ENCODE results near the gene HNRNPH1. TPM values are rescaled to one million over a fixed set of nuclear protein-coding genes. Genes with fewer than 3 reads are reported as not detected.

Gene HNRNPH1
- total RNA-seq, 2 donors from 2014 or later, result 335 to 732 TPM

DNA sequence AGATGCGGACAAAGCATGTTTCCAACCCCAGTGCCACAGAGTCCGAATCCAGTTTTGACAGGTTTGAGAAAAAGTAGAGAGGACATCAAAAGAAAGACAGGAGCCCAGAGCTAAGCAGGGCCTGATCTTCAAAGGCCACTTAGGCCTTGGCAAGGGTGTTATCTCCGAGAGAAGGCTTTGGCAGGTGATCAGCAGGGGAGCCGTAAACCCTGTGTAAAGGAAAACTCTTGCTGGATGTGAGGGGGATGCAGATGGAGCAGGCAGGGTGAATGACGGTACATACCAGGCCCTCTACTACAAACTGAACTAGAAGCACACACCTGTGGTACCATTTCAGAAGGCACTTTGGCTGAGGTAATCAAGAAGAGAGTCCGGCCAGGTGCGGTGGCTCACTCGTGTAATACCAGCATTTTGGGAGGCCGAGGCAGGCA is 1.4 kb upstream of the HNRNPH1 start:
- peaks cover 0 to 10% of the 10 kb centered on the region in 2 donors for H3K36me3 ChIP-seq (replicated peaks in 1 of 2; ENCODE audit: insufficient read depth in 1 of 2, low read depth in 2 of 2)
- intact Hi-C loops (cut with DNase I), result no loop called here
- 61 to 63% methylated on average over 9 of the region's 9 CpGs for WGBS, 2 donors
- no peaks in the 10 kb centered on the region for H3K9me3 ChIP-seq
- ATAC-seq (no peak), DNase-seq (peak in 1 of 4 donors; percentile 44)
- H3K4me3 ChIP-seq, result no peak overlapping the region
- no peaks in the 10 kb centered on the region for H3K27me3 ChIP-seq
- H3K27ac ChIP-seq, result peak overlapping the region in 3 of 4 donors; percentile 98 to 99 (median 99)
- H3K4me1 ChIP-seq, result peaks cover 31% of the 10 kb centered on the region
- TF ChIP-seq, protein P1, sequence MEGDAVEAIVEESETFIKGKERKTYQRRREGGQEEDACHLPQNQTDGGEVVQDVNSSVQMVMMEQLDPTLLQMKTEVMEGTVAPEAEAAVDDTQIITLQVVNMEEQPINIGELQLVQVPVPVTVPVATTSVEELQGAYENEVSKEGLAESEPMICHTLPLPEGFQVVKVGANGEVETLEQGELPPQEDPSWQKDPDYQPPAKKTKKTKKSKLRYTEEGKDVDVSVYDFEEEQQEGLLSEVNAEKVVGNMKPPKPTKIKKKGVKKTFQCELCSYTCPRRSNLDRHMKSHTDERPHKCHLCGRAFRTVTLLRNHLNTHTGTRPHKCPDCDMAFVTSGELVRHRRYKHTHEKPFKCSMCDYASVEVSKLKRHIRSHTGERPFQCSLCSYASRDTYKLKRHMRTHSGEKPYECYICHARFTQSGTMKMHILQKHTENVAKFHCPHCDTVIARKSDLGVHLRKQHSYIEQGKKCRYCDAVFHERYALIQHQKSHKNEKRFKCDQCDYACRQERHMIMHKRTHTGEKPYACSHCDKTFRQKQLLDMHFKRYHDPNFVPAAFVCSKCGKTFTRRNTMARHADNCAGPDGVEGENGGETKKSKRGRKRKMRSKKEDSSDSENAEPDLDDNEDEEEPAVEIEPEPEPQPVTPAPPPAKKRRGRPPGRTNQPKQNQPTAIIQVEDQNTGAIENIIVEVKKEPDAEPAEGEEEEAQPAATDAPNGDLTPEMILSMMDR (IDR thresholded peaks at IDR 0.05), result no peak
- TF ChIP-seq POLR2A (IDR thresholded peaks at IDR 0.05), result no peak

DNA sequence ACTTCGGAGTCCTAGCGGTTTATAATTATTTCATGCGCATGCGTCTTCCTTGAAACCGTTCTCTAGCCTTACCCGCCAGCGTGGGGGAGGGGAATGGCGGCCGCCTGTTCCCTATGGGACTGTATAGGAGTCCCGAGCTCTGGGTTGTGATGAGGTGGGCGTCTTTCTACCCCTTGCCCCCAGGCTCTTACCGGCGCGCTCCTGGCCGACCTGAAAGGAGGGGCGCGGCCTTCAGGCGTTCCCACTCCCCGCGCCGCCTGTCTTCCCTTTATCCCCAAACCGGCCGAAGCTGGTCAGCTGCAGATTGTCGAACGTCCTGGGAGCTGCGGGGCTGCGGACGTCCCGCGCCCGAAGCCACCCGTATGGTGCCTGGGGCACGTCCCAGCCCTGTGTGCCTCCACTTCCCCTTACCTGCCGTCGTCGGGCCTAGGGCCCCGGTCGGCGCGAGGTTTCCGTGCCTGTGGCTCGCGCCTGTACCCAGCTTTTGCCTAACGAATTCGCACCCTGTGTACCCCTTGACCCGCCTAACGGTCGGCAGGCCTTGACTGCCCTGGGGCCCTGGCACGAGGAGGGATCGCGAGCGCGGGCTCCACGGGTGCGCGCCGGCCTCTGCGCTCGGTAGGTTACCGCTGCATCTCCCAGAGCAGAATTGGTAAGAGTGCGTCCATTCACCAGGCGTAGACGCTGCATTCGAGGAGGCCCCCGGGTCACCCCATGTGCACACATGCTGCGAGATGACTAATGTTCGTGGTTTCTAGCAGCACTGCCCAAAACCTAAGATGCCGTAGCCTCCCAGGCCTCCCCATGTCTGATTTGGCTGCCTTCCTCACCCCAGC is 653 bp upstream of the HNRNPH1 start:
- intact Hi-C loops (cut with DNase I), result no loop called here
- 9 to 13% methylated on average over 11 to 67 of the region's 68 CpGs for WGBS, 2 donors

DNA sequence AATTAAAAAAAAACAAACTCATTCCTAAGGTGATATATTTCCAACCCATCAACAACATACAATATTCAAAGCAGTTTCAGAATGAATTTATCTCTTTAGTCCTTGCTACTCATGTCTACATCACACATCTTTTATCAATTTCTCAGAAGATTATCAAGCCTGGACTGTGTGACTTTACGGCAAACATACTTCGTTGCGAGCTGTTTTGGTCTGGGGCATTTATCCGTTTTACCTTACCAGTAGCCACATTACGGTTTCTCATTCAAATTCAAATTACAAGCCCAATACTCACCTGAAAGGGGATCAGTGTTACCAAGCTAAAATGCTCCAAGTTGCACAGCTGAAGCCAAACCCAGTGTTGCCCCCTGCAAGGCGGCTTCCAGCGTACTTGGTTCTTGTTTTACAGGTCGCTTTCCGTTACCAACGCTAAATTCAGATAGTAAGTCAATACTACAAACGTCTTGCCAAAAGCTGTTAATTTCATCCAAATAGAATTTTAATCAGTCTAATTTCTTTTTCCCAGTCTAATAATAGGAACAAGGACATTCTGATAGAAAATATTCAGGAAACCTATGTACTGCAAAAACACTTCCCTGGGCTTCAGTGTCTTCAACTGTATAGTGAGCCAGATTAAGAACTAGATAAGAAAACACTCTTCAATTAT is 1.8 kb downstream of the HNRNPH1 start:
- peak overlapping the region in 3 of 4 donors; percentile 69 to 99 (median 98) for H3K27ac ChIP-seq
- H3K4me1 ChIP-seq, result peaks cover 59% of the 10 kb centered on the region
- 2 to 6% methylated on average over 11 of the region's 11 CpGs for WGBS, 2 donors
- DNase-seq (no peak), ATAC-seq (no peak)
- no peaks in the 10 kb centered on the region for H3K9me3 ChIP-seq
- no peak for TF ChIP-seq POLR2A (IDR thresholded peaks at IDR 0.05)
- TF ChIP-seq, protein P1 (IDR thresholded peaks at IDR 0.05), result no peak
- intact Hi-C loops (cut with DNase I), result no loop called here
- H3K4me3 ChIP-seq, result peak overlapping the region; percentile 57 to 90
- H3K36me3 ChIP-seq (replicated peaks in 1 of 2; ENCODE audit: insufficient read depth in 1 of 2, low read depth in 2 of 2), result peaks cover 9 to 23% of the 10 kb centered on the region in 2 donors
- no peaks in the 10 kb centered on the region for H3K27me3 ChIP-seq

More for the DNA sequence above, 653 bp upstream of the HNRNPH1 start:
- Histone ChIP-seq H3K4me1 (peaks cover 38% of the 10 kb centered on the region), H3K27ac (peak overlapping the region; percentile 83 to 99 (median 98)), H3K9me3 (no peaks in the 10 kb centered on the region), H3K27me3 (no peaks in the 10 kb centered on the region), H3K36me3 (replicated peaks in 1 of 2; ENCODE audit: insufficient read depth in 1 of 2, low read depth in 2 of 2) (peaks cover 0 to 10% of the 10 kb centered on the region in 2 donors), H3K4me3 (peak overlapping the region; percentile 28 to 35)
- TF ChIP-seq POLR2A (IDR thresholded peaks at IDR 0.05), result no peak
- TF ChIP-seq, protein P1 (IDR thresholded peaks at IDR 0.05), result peak in 4 of 7 experiments; percentile 15 to 42 (median 24)
- no peak for ATAC-seq
- peak in 2 of 4 donors; percentile 36 to 50 for DNase-seq

DNA sequence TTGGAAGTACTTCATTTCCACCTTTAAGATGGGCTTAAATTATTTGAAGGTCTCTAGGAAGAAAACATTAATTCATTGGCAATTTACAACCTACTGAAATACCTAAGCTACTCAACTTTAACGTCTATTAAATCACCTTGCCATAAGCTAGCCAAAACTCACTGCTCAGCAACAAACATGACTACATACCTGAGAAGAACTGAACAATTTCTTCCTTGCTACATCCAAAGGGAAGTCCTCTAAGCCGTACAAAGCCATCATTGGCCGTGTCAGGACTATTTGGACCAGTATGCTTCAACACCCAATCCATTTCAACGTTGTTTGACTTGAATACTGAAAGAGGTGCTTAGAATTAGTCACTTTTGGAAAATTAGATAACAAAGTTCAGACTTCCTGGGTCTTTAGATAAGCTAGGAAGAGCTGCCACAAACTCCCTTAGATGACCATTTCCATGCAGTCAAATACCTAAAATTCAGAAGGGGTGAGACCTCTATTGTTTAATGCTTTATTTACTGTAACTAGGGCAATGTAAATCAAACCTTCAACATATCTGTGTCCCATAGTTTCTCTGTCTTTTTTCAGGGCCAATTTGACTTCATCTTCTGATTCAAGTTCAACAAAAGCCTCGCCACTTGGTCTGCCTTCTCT is 2.6 kb downstream of the HNRNPH1 start:
- peaks cover 15 to 29% of the 10 kb centered on the region in 2 donors for H3K36me3 ChIP-seq (replicated peaks in 1 of 2; ENCODE audit: insufficient read depth in 1 of 2, low read depth in 2 of 2)
- ATAC-seq (no peak), DNase-seq (no peak)
- 5 to 7% methylated on average over 5 of the region's 5 CpGs for WGBS, 2 donors
- no peaks in the 10 kb centered on the region for H3K9me3 ChIP-seq
- H3K27ac ChIP-seq, result peak overlapping the region in 3 of 4 donors; percentile 34 to 98 (median 39)
- no peaks in the 10 kb centered on the region for H3K27me3 ChIP-seq
- H3K4me3 ChIP-seq, result no peak overlapping the region
- TF ChIP-seq POLR2A (IDR thresholded peaks at IDR 0.05), result no peak
- TF ChIP-seq, protein P1 (IDR thresholded peaks at IDR 0.05), result no peak
- H3K4me1 ChIP-seq, result peaks cover 63% of the 10 kb centered on the region
- intact Hi-C loops (cut with DNase I), result no loop called here
